Stimulated activated CD4-positive, alpha-beta T cell treated with anti-CD3 and anti-CD28 coated beads, Interleukin-12 subunit alpha, Interleukin-12 subunit beta, amount 100 ng/mL, for 4 hours (primary cell): ENCODE measurements around the gene KIN.
"Not testable (repeated sequence)": the region's sequence is repeated elsewhere in the genome, so short reads cannot be mapped to it uniquely, and the experiment has no call there.

Experiments used
- DNase-seq: peaks from one replicate; pipeline ENCODE4 v3.0.0-alpha.2; 2020

Gene KIN

DNA sequence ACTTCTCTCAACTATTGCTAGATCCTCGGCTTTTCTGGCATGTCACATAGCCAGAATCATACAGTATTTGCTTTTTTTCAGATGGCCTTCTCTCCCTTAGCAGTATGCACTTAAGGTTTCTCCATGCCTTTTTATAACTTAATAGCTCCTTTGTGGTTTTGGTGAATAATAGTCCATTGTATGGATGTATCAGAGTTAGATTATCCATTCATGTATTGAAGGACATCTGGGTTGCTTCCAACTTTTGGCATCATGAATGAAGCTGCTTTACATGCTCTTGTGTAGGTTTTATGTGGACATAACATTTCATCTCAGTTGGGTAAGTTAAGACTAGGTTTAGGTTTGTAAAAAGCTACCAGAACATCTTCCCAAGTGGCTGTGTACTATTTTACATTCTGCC, 4.7 kb upstream of the KIN start:
- DNase-seq: no peak

DNA sequence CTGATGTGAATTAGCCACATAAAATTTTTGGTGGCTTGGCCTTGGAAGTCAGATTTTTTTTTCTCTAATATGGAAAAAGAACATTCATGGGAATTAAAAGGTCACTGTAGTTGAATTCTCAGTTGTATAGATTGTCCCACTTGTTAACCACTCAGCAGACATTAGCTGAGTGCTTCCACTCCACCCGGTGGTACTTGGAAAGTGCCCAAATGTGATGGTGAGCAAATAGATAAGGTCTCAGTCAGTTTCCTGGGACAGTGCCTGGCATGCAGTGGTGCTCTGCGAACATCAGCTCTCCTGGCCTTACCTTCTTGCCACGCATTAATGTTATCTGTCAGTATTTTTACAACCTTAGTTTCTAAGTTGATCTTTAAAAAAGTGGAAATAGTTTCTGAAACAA, 1.6 kb upstream of the KIN start:
- no peak for DNase-seq

DNA sequence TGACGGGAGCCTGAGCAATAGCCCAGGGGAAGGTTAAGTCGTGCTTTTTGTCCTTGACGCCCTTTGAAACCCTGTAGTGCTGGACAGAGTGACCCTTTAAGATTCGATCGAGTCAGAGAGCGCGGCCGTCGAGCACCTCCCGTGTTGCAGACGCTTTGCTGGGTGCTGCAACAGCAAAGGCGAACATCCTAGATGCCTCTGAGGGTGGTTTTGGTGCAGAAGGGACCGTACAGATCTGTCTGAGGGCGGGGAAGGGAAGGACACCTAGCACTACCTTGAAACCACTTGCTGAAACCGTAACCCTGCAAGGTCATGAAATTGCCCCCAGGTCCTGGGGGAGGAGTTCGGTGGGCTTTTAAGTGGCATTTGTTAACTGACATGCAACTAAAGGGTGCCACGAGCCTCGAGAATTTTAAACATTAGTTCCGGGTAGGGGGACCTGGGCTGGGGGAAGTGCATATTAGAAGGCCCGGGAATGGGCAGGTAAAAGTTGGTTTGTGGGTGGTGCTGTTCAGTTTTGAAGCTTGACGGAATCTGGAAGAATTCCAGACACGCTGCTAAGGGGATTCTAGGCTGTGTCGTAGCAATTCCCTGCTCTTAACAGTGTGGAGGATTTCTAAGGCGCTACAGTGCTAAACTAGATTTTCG, 970 bp upstream of the KIN start:
- DNase-seq: no peak

DNA sequence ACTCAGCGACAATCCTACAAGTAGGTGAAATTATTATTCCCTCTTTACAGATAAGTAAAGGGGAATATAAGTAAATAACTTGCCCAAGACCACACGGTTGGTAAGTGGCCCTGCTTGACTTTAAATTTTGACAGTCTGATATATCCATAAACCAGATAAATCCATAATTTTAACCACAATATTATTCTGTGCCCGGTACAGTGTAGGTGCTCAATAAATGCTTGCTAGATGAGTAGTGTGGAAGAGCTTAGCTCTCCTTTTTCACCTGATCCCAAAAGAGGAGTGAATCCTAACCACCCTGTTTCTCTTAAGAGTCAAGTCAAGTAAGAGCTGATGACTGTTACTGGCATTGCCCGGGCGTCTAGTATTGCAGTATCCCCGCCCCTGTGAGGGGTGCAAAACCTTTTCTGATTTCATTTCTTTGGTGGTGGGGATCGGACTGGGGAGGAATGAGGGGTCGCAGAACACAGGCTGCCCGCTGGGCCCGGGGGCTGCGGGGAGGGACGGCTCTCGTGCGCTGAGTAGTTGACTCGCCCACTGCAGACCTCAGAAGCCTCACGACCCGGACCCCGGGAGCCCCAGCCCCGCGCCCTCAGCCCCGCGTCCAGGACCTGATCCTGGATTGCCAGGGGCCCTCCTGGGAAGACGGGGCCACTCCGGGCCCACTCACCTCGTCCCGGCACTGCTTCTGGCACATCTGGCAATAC, 490 bp downstream of the KIN start:
- no peak for DNase-seq

DNA sequence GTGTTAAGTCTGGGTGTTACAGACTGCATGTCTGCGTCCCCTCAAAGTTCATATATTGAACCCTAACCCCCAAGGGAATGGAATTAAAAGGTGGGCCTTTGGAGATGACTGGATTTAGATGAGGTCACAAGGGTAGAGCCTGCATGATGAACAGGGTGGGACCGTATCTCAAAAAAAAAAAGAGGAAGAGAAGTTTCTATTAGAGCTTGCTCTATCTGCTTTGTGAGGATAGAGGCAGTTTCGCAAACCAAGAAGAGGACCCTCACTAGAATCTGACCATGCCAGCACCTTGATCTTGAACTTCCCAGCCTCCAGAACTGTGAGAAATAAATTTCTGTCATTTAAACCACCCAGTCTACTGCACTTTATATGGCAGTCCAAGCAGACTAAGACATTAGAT, 1.4 kb downstream of the KIN start:
- no peak for DNase-seq

DNA sequence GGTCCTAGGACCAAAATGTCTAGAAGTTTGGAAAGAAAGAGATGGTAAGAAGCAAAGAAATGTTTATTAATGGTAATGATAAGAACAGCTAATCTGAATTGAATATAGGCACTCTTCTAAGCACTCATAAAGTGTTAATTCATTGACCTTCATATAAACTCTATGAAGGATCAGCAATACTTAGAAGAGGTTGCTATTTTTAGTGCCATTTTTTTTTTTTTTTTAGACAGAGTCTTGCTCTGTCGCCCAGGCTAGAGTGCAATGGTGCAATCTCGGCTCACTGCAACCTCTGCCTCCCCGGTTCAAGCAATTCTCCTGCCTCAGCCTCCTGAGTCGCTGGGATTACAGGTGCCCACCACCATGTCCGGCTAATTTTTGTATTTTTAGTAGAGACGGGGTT, 5.6 kb downstream of the KIN start:
- DNase-seq: not testable (repeated sequence)

DNA sequence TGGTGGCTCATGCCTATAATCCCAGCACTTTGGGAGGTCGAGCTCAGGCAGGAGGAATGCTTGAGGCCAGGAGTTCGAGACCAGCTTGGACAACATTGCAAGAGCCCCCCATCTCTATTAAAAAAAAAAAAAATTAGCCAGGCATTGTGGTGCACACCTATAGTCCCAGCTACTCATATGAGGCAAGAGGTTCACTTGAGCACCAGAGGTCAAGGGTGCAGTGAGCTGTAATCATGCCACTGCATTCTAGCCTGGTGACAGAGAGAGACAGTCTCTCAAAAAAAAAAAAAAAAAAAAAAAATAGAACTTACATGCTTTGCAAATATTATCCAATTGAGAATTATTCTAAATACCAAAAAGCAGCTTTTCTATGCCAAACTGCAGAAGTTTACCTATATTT, 11.0 kb downstream of the KIN start:
- DNase-seq: no peak

DNA sequence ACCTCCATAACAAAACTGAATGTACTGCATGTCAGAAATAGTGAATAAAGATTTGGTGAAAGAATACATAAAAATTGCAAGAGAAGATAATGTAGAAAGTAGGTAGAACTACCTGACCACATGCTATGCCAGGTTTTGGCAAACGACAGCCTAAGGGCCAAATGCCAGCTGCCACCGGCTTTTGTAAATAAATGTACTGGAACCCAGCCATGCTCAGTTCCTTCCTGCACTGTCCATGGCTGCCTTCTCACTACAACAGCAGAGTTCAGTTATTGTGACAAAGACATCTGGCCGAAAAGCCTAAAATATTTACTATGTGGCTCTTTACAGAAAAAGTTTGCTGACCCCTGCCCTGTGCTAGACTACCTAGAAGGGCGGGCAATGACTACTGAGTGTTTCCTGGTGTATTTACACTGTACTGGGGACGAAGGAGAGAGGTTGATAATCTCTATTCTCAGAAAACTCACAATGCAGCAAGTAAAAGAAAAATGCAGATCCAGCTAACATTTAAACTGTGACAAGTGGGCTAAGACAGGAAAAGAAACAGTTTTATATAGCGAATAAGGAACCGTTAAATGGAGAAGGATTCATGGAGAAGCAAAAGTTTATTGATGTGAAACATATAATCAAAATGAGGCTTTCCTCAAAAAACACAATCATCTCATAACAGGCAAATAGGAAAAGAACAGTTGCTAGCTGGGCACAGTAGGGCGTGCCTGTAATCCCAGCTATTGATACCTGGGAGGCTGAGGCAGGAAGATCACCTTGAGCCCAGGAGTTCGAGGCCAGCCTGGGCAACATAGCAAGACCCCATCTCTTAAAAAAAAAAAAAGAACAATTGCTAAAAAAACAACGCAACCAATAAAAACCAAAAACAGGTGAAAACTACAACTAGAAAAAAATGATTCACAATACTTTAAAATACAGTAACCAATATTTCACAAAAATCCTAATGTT, 13.7 kb downstream of the KIN start:
- no peak for DNase-seq

DNA sequence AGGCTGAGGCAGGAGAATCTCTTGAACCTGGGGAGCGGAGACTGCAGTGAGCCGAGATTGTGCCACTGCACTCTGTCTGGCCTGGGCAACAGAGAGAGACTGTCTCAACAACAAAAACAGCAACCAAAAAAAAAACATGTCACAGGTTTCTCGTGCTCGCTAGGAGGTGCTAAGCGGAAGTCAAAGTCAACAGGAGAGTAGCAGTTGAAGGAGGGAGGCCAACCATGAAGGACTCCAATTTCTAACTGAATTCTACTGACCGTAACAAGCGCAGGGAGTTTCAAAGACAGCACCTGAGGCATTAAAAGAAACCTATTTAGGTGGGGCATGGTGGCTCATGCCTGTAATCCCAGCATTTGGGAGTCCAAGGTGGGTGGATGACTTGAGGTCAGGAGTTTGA, 19.4 kb downstream of the KIN start:
- DNase-seq: no peak

DNA sequence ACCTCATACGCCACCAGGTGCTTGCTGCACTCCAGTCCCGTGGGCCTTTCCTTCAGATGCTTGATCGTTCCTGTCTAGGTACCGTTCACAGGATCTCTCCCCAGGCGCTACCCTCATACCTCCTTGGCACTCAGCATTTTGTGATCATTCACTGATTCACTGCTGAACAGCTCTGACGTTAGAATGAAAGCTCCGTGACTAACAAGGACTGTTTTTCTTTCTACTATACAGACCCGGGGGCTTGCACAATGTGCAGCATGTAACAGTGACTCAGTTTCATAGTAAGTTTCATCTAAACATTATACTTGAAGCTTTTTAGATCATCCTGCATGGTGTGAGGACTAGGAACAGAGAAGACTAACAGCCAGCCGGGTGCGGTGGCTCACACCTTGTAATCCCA, 20.6 kb downstream of the KIN start:
- DNase-seq: no peak

DNA sequence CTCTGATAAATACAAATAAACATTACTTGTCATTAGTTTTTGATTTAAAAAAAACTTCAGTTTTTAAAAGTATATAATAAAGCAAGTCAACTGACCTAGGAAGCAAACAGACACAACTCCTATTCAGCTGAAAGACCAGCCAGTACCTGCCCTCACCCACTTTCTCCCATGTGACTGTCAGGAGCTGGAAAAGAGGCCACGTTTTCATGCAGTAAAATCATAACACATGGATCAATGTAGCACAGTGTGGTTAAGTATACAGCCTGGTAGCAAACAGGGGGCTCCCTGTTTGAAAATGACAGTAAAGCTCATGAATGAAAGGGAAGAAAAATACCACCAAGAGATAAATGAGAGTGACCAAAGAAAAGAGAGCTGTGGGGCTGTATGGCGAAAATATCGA, 21.6 kb downstream of the KIN start:
- DNase-seq: no peak

DNA sequence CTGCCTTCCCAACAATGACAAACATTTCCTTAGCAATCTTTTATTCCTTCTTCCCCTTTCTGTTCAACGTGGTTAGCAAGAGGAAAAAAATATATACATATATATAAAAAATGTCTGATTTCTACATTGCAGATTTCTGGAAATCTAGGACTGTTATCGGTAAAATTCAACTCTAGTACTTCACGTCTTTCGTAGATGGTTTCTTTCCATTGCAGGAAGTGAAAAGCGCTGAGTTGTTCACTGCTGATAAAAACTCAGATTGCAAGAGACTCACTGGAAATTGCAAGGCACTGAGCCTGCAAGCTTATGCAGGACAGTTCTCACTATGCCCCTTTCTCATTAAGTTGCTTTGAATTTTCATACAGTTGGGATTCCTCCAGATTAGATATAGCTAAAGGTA, 23.9 kb downstream of the KIN start:
- DNase-seq: no peak

DNA sequence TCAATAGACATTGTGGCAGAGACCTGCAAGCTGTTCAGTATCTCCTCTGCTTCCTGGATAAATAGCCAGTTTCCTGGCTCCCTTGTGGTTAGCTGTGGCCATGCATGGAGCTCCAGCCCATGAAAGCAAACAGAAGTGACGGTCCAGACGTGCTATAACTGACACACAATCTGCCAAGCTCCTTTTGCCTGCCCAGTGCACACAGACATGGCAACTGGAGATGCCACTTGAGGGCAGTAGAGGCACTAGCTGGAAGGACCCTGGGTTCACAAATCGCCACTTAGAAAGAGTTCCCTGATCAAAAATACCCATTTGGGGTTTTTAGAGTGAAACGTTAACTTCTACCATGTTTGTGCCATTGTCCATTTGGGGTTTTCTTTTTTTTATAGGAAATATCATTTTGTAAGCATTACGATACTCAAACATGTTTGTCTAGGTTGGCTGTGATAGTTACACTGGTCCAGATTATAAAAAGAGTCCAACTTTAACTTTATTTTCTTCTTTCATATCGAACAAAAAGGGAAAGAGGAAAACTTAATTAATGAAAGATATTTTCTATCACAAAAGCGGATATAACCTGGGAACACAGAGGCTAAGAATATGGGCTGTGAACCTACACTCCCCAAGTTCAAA, 31.3 kb downstream of the KIN start:
- DNase-seq: no peak

DNA sequence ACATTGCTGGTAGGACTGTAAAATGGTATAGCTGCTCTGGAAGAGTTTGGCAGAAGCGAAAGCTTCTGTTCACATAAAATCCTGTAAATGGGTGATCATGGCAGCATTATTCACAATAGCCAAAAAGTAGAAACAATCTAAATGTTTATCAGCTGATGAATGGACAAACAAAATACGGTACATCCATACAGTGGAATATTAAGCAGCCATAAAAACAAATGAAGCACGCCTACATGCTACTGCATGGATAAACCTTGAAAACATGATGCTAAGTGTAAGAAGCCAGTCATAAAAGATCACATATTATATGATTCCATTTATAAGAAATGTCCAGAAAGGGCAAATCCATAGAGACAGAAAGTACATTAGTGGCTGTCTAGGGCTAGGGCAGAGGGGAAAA, 32.7 kb downstream of the KIN start:
- DNase-seq: no peak

DNA sequence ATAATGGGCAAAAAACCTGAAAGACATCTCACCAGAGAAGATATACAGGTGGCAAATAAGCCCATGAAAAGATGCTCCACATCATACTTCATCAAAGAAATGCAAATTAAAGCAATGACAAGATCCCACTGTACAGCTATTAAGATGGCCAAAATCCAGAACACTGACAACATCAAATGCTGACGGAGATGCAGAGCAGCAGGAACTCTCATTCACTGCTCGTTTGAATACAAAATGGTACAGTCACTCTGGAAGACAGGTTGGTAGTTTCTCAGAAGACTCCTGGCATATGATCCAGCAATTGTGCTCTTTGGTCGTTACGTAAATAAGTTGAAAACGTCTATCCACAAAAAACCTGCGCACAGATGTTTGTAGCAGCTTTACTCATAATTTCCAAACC, 35.5 kb downstream of the KIN start:
- no peak for DNase-seq

DNA sequence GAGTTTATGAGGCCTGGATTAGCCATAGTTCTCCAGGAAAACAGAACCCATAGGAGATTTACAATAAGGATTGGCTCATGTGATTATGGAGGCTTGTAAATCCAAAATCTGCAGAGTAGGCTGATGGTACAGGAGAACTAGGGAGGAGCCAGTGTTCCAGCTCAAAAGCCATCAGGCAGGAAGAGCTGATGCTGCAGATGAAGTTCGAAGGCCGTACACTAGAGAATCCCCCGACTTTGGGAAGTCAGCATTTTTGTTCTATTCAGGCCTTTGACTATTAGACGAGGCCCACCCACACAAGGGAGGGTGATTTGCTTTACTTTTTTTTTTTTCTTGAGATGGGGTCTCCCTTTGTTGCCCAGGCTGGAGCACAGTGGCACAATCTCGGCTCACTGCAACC, 37.6 kb downstream of the KIN start:
- no peak for DNase-seq

DNA sequence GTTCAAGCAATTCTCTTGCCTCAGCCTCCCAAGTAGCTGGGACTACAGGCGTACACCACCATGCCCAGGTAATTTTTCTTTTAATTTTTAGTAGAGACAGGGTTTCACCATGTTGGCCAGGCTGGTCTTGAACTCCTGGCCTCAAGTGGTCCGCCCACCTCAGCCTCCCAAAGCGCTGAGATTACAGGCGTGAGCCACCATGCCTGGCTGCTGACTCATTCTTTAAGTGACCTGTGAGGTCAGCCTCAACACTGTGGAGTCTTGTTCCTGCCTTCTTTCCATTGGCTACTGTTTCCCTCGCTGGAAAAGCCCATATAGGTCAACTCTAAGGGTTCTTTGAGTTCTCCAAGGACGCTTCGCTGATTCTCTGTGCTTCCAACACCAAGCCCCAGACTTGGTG, 39.2 kb downstream of the KIN start:
- DNase-seq: not testable (repeated sequence)

DNA sequence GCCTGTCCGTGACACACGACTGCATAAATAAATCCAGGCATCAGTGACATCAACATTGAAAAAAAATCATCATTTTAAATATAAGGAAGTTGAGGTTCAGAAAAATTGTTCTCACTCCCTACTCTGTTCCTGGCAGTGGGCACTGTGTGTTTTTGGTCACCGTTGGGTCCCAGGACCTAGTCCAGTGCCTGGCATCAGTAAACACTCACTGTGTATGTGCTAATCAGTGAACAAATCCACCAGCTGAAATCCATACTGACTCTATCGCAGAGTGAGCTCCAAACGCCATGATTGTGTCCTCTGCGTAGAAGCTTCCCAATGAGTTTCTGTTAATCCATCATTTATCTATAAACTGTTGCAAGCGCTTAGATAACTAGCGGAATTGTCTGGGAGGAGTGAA, 43.5 kb downstream of the KIN start:
- DNase-seq: no peak

DNA sequence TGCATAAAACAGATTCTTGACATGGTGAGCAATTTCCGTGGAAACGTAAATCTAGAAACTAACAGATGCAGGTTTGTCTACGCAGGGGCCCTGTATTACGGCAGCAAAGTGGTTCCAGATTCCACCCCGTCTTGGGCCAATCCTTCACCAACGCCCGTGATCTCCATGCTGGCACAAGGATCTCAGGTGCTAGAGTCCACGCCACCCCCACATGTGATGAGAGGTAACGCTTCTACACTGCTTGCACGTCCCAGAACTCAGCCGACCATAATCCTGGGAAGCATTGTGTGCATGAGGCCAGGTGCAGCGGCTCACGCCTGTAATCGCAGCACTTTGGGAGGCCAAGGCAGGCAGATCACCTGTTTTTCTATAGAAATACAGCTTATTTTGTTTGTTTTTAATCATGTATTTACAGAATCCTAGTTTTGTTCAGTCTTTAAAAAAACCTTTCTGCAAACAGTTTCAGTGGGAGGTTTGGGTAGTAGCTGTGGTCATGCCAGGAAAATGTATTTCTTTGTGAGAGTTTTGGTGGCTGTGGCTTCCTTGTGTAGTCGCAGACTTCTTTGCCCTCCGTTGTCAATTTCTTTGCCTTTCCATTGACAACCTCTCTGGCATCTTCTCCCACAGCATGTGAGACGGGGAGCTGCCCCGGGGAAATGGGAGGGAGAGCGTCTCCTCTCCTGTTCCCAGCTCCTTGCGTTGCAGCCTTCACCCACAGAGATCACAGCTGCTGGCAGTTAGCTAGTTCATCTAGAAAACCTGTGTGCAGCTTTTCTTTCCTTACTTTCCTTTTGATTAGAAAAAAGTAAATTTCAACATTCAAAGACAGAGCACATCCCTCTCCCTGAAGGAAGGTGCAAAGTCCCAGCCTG, 49.0 kb downstream of the KIN start:
- DNase-seq: no peak

DNA sequence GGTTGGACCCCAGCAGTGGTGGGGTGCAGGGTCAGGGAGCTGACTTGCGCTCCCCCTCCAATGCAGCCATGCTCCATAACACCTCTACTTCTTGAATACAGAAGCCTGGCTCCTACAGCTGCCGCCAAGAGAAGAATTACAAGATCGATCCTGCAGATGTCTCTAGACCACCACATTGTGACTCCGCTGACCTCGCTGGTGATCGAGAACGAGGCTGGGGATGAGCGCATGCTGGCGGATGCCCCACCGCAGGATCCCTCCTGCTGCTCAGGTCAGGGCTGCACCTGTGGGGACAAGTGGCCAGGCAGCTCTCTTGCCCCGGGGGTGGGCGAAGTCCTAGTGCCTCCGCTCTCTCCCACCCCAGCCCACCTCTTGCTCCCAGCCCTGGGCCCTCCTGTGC, 53.0 kb downstream of the KIN start:
- no peak for DNase-seq

DNA sequence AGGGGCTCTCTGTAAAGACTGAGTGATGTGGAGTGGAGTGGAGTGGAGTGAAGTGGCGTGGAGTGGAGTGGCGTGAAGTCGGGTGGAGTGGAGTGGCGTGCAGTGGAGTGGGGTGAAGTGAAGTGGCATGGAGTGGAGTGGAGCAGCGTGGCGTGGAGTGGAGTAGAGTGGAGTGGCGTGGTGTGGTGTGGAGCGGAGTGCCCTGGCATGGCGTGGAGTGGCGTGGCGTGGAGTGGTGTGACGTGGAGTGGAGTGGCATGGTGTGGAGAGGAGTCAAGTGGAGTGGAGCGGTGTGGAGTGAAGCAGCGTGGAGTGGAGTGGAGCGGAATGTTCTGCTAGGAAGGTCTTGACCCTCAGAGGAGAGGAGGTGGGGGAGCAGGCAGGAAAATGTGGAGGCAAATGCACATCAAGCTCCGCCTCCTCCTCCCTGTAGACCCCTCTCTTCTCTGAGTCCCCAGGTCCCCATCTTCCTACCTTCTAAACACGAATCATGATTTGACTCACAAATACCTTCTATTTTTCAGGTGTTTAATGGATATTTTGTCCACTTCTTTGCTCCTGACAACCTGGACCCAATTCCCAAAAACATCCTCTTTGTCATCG, 64.8 kb downstream of the KIN start:
- no peak for DNase-seq

DNA sequence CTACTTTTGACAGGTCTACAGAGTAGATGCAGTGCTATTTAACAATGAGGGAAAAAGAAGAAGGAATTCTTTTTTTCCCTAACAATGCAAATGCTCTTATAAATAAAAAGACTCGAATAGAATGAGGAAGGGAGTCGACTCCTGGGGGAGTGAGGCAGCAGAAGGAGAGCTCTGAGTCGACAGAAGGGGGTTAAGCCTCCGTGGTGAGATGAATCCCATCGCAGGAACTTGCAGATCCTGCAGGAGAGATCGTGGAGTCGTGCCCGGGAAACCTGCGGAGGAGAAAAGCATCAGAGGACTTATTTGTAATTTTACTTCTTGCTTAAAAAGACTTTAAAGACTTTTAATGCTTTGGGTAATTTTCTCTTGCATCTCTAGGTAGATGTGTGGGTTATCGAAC, 67.3 kb downstream of the KIN start:
- DNase-seq: no peak
